GM18511 (cell line): ENCODE data around the gene LPXN.
"Not testable (repeated sequence)": the region's sequence is repeated elsewhere in the genome, so short reads cannot be mapped to it uniquely, and the experiment has no call there.

Experiments
- ATAC-seq: cut with Tn5 transposase; IDR thresholded peaks from one replicate; pipeline ENCODE4 v1.9.1; 2021; ENCODE audit warnings: mild to moderate bottlenecking, moderate library complexity; ENCODE audit not compliant: unreplicated experiment

The LPXN gene

GRCh38 chr11:58579192-58580129, 3.8 kb upstream of the LPXN start:
- peak; percentile 50 for ATAC-seq

DNA sequence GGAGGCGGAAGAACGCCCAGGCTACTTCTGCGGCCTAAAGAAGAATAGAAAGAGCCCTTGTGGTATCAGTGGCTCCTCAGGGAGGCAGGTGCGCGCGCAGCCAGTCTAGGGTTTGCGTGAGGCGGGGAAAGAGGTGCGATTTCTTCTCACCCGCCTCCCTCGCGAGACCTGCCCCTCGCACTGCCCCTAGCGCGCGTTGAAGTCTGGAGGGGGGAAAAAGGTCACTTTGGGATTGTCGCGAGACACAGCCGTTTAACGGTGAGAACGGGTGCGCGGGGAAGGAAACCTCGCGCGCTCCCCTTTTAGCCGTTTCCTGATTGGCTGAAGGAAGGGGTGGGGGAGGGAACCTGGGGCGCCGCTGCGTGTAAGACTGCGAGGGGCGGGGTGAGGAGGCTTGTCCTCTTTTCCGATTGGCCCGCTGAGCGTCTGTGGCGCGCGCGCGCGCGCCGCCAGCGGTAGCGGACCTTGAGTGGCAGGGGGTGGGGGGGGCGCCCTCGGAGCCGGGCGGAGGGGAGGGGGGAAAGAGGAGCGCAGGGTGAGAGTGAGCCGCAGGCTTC, 3.1 kb upstream of the LPXN start, which contains the start of gene ZFP91:
Gene ZFP91 (plus strand): TSS at position 429 of the 557 bp plus-strand sequence. CDS start 219 bp downstream, outside the sequence.
- ATAC-seq = peak; percentile 38

DNA sequence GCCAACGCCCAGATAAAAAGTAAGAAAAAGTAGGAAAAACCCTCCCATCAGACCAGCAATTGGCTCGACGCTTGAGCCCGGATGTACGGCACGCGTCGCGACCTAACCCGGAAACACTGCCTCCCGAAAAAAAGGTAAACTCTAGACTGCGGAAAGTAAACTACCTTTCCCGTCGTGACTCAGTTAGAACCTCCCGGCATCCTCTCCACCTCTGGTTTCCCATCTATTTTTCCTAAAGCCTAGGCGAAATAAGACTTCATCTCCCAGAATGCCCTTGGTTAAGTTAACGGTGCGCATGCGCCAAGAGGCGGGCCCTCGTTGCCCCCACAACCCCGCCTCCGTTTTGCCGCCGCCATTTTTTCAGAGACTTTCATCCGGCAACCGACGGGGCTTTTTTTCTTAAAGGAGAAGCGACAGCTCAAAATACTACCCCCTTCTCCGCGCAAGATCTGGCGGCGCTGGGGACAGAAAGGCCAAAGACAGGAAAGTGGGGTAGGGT, 2.5 kb upstream of the LPXN start:
- no peak for ATAC-seq

- peak; percentile 53 for ATAC-seq
Observed at GRCh38 chr11:58577555-58578135, 2.0 kb upstream of the LPXN start.

GRCh38 chr11:58576887-58577471, 1.3 kb upstream of the LPXN start:
- ATAC-seq = no peak

DNA sequence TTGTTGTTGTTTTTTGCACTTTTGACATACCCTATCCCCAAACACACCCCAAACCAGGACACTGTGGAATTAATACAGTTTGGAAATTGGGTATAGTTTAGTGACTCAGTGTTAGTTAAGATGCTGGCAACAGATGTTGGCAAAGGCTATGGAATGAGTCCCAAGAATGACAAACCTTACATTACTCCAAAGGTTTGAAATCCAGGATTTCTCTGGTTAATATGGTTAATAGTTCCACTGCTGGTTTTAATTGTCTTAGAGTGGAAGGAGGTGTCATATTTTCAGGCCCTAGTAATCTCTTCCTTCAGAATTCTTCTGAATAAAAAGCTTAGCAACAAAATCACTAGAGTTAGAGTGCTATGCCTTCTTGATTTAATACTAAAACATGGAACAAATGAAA, 775 bp downstream of the LPXN start:
- no peak for ATAC-seq

DNA sequence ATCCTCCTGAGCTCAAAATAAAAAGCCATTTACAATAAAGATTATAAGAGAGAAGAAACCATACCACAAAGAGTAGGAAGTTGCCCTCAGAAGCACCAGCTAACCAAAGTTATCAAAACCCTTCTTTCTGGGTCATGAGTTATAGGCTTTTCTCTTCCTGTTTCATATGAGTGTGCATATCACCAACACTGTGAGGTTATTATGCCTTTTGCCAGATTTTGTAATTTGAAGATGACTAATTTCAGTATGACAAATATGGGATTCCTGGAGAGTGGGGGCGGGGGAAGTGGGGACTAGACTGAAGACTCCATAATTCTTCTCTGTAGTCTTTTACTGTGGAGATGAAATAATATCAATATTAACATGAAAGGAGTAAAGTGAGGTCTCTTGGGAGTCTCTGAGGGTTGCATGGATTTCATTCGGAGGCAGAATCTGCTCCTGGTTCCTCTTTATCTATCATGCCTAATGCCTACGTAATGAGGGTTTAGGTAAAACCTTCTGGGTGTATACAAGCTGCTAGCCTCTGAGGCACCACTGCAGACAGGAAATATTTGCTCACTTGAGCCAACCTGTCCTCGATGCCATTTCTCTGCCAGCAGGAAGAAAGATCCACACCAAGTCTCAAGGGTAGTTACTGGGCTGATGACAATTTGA, 2.1 kb downstream of the LPXN start:
- ATAC-seq = peak; percentile 29

DNA sequence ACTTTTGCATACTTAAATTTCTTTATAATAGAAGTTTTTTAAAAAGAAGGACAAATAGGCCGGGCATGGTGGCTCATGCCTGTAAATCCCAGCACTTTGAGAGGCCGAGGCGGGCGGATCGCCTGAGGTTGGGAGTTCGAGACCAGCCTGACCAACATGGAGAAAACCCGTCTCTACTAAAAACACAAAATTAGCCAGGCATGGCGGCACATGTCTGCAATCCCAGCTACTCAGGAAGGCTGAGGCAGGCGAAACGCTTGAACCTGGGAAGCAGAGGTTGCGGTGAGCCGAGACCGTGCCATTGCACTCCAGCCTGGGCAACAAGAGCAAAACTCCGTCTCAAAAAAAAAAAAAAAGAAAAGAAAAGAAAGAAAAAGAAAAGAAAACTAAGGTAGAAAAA, 2.8 kb downstream of the LPXN start:
- ATAC-seq = not testable (repeated sequence)

DNA sequence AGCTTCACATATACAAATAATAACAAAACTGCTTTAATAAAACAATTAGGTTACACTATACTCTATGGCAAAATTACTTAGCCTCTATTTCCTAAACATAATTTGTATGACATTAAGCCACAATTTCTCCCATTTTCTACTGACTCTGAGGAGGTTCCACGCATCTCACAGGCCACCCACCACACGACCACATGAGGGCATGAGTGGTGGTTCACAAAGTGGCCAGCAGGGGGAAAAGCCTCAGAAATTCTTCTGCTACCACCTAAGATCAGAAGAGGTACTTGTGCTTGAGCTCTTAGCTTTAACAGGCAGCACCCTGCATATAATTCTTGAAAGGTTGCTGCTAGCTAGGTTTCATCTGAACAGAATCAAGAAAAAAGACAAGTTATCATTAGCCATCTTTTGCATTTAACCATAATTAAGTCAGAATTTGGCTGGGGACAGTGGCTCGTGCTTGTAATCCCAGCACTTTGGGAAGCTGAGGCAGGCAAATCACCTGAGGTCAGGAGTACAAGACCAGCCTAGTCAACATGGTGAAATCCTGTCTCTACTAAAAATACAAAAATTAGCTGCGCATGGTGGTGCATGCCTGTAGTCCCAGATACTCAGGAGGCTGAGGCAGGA, 7.7 kb downstream of the LPXN start:
- peak; percentile 94 for ATAC-seq

GRCh38 chr11:58564231-58564630, 11.4 kb downstream of the LPXN start:
- no peak for ATAC-seq

GRCh38 chr11:58562375-58562800, 13.3 kb downstream of the LPXN start:
- ATAC-seq = peak; percentile 93

DNA sequence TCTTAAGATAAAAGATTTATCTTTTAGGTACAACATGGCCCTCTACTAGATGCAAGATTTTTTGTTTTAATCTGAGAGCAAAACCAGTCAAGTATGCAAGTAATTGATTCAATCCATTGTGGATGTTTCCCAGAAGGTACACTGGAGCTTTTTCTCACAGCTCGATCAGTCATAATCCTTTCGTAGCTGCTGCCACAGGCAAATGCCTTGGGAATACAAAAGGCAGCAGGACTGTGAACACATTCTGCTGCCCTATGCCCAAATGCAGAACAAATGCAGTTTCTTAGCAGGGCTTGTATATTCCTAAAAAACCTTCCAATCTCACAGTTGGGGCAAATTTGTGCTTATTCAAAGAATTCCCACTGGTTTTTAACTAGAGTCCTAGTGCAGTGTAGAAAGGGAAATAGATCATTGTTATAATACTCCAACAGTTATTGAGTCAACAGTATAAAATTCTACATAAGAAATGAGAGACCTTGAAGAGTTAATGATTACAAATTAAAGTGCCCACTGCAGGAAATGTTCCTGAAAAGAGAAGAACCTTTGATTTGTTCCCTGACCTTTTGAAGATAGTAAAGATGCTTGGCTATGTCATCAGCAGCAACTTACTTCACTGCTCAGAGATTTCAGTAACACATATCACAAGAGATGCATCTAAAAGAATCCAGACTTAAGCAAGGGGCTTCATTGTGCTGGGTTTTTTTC, 14.1 kb downstream of the LPXN start:
- ATAC-seq = no peak

DNA sequence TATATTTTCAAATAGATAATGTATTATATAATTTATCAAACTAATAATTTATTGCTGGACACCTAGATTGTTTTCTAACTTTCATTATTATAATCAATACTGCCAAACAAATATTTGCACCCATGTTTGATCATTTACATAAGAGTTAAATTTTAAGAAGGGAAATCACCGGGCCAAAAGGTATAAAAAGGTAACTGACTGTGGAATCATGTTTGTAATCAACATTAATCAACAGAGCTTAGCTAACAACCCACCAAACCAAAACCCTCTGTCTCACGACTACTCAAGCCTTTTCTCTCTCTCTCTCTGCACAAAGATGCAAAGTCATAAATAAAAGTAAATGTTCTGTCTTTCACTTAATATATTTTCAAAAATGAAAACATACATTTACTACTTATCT, 14.8 kb downstream of the LPXN start:
- no peak for ATAC-seq

GRCh38 chr11:58549644-58550043, 26.0 kb downstream of the LPXN start:
- ATAC-seq = no peak

DNA sequence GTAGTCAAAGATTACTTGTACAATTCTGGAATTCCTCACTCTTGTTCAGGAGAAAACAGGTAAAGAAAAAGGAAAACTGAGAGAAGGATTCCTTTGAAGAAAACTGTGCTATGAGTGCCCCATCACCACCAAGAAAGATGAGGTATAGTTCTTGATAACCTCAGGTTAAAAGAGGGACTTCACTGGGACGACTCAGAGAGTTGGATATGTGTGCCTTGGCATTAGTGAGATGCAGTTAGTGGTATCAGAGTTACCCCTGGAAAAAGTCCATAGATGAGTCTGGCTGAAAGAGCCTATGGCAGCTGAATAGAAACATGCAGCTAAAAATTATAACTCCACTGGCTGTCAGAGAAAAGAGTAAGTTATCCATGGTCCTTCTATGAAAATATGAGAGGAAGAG, 28.8 kb downstream of the LPXN start:
- no peak for ATAC-seq

- ATAC-seq = no peak
Observed at GRCh38 chr11:58531865-58532341, 43.8 kb downstream of the LPXN start.

- no peak for ATAC-seq
Observed at GRCh38 chr11:58530236-58530635, 45.4 kb downstream of the LPXN start.

DNA sequence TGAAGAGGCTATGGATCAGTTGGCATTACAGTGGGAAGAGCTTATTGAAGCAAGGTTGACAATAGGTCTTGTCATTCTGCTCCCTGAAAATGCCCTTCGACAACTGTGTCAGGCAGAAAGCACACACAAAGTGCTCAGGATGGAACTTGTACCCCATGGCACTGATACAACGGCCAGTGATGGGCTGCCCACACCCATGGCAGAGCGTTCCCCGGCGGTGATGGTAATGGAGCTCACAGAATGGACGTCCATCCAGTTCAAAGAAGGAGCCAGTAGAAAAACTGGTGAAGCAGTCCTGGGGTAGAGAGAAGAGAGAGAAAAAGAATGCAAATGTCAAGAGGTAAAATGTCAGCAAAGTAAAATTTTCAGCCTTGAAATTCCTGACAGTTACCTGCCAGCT, 48.2 kb downstream of the LPXN start:
- ATAC-seq = no peak

GRCh38 chr11:58526721-58527120, 48.9 kb downstream of the LPXN start:
- ATAC-seq = no peak
